Mammary epithelial cell (primary cell): ENCODE measurements around the gene VWA5B2.

Source experiments
- EZH2 ChIP-seq: IDR thresholded peaks from 2 replicates; pipeline ENCODE4 v1.6.1; 2012; ENCODE audit warnings: low read length, inconsistent platforms, borderline replicate concordance
- TF ChIP-seq, protein P1 (sequence below), 2 donors: IDR thresholded peaks in 1 of 2; conservative IDR thresholded peaks in 1 of 2; 2 replicates each; pipeline ENCODE4 v1.5.1; 2011 to 2012; ENCODE audit warnings: inconsistent platforms in 2 of 2, low read length in 2 of 2, mild to moderate bottlenecking in 2 of 2, control low read depth in 1 of 2, low read depth in 1 of 2; ENCODE audit not compliant: insufficient read depth in 1 of 2; ENCODE audit errors: extremely low read depth in 1 of 2

DNA sequence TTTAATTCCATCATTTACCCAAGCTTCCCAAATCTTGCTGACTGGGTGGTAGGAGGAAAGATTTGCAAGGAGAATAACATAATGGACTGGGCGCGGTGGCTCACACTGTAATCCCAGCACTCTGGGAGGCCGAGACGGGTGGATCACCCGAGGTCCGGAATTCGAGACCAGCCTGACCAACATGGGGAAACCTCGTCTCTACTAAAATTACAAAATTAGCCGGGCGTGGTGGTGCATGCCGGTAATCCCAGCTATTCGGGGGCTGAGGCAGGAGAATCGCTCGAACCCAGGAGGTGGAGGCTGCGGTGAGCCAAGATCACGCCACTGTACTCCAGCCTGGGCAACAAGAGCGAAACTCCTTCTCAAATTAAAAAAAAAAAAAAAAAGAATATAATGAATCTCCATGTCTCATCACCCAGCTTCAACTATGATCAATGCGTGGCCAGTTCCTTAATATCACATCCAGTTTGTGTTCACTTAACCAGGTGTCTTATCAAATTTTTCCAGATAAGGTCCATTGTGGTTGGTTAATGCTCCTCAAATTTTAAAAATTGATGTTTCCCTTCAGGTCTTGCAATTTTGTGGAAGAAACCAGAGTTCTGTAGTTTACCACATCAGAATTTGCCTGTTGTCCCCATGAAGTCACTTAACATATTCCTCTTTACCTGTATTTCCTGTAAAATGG, 44.7 kb upstream of the VWA5B2 start:
- TF ChIP-seq, protein P1, sequence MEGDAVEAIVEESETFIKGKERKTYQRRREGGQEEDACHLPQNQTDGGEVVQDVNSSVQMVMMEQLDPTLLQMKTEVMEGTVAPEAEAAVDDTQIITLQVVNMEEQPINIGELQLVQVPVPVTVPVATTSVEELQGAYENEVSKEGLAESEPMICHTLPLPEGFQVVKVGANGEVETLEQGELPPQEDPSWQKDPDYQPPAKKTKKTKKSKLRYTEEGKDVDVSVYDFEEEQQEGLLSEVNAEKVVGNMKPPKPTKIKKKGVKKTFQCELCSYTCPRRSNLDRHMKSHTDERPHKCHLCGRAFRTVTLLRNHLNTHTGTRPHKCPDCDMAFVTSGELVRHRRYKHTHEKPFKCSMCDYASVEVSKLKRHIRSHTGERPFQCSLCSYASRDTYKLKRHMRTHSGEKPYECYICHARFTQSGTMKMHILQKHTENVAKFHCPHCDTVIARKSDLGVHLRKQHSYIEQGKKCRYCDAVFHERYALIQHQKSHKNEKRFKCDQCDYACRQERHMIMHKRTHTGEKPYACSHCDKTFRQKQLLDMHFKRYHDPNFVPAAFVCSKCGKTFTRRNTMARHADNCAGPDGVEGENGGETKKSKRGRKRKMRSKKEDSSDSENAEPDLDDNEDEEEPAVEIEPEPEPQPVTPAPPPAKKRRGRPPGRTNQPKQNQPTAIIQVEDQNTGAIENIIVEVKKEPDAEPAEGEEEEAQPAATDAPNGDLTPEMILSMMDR (conservative IDR thresholded peaks at IDR 0.05 in 1 of 2, IDR thresholded peaks at IDR 0.05 in 1 of 2; ENCODE audit: extremely low read depth in 1 of 2, insufficient read depth in 1 of 2, low read depth in 1 of 2, low read length in 2 of 2), result no peak
- no peak for TF ChIP-seq EZH2
